ENCODE data around the gene ATP8A2. TPM values are rescaled to one million over a fixed set of nuclear protein-coding genes. Genes with fewer than 3 reads are reported as not detected.
A peak's percentile ranks its signal among the peaks of the same experiment; 100 is the strongest.
"Not testable (repeated sequence)": the region's sequence is repeated elsewhere in the genome, so short reads cannot be mapped to it uniquely, and the experiment has no call there.

ATP8A2 gene
- total and polyA plus RNA-seq, 2 donors = 1.1 to 1.5 TPM

GRCh38 chr13:25352806-25353205 is 19.0 kb upstream of the ATP8A2 start:
- peaks cover 0 to 2% of the 10 kb centered on the region in 2 donors for H3K27me3 ChIP-seq (ENCODE audit: control insufficient read depth in 2 of 2, insufficient read depth in 1 of 2, low read length in 1 of 2)
- no peak for DNase-seq (ENCODE audit: low read depth in 6 of 9, low spot score in 9 of 9)
- no peaks in the 10 kb centered on the region for H3K36me3 ChIP-seq (ENCODE audit: control insufficient read depth in 2 of 2, insufficient read depth in 2 of 2, low read length in 1 of 2)
- H3K27ac ChIP-seq (ENCODE audit: low read depth in 1 of 2, low read length in 1 of 2) = no peak overlapping the region
- H3K9me3 ChIP-seq (ENCODE audit: control insufficient read depth in 2 of 2, insufficient read depth in 1 of 2, low read length in 1 of 2) = no peaks in the 10 kb centered on the region
- H3K4me3 ChIP-seq (ENCODE audit: low read length in 2 of 2) = no peak overlapping the region
- no peaks in the 10 kb centered on the region for H3K4me1 ChIP-seq (ENCODE audit: control insufficient read depth in 2 of 2, insufficient read depth in 2 of 2, low read length in 2 of 2)
- WGBS = 93% methylated on average over 4 of the region's 4 CpGs

DNA sequence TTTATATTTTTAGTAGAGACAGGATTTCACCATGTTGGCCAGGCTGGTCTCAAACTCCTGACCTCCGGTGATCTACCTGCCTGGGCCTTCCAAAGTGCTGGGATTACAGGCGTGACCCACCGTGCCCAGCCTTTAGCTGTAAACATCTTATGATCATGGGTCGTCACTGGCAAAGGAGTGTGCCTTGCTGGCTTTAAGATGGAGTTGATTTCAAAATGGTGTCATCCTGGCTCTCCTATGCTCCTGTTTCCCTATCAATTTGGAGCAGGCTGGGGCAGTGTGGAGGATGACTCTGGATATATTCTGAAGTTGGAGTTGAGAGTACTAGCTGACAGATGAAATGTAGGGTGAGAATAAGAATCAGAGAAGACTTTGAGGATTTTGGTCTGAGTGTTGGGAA is 18.4 kb upstream of the ATP8A2 start:
- Histone ChIP-seq H3K27ac (ENCODE audit: low read depth in 1 of 2, low read length in 1 of 2) (no peak overlapping the region), H3K4me1 (ENCODE audit: control insufficient read depth in 2 of 2, insufficient read depth in 2 of 2, low read length in 2 of 2) (no peaks in the 10 kb centered on the region), H3K36me3 (ENCODE audit: control insufficient read depth in 2 of 2, insufficient read depth in 2 of 2, low read length in 1 of 2) (no peaks in the 10 kb centered on the region), H3K9me3 (ENCODE audit: control insufficient read depth in 2 of 2, insufficient read depth in 1 of 2, low read length in 1 of 2) (no peaks in the 10 kb centered on the region), H3K4me3 (ENCODE audit: low read length in 2 of 2) (no peak overlapping the region), H3K27me3 (ENCODE audit: control insufficient read depth in 2 of 2, insufficient read depth in 1 of 2, low read length in 1 of 2) (peaks cover 0 to 2% of the 10 kb centered on the region in 2 donors)
- 96% methylated on average over 4 of the region's 4 CpGs for WGBS
- DNase-seq (ENCODE audit: low read depth in 6 of 9, low spot score in 9 of 9) = no peak

DNA sequence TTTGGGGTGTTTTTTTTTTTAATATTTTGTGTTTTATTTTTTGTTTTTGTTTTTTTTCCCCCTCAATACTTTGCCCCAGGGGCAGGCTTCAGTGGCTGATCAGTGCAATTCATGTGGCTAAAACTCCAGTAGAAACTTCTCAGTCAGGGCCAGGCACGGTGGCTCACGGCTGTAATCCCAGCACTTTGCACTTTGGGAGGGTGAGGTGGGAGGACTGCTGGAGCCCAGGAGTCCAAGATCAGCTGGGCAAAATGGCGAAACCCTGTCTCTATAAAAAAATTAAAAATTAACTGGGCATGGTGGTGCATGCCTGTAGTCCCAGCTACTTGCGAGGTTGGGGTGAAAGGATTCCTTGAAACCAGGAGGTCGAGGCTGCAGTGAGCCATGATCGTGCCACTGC is 17.4 kb upstream of the ATP8A2 start:
- peaks cover 0 to 2% of the 10 kb centered on the region in 2 donors for H3K27me3 ChIP-seq (ENCODE audit: control insufficient read depth in 2 of 2, insufficient read depth in 1 of 2, low read length in 1 of 2)
- WGBS = 95% methylated on average over 6 of the region's 6 CpGs
- DNase-seq (ENCODE audit: low read depth in 6 of 9, low spot score in 9 of 9) = no peak
- no peak overlapping the region for H3K27ac ChIP-seq (ENCODE audit: low read depth in 1 of 2, low read length in 1 of 2)
- H3K4me3 ChIP-seq (ENCODE audit: low read length in 2 of 2) = no peak overlapping the region
- H3K4me1 ChIP-seq (ENCODE audit: control insufficient read depth in 2 of 2, insufficient read depth in 2 of 2, low read length in 2 of 2) = no peaks in the 10 kb centered on the region
- H3K36me3 ChIP-seq (ENCODE audit: control insufficient read depth in 2 of 2, insufficient read depth in 2 of 2, low read length in 1 of 2) = no peaks in the 10 kb centered on the region
- H3K9me3 ChIP-seq (ENCODE audit: control insufficient read depth in 2 of 2, insufficient read depth in 1 of 2, low read length in 1 of 2) = no peaks in the 10 kb centered on the region

DNA sequence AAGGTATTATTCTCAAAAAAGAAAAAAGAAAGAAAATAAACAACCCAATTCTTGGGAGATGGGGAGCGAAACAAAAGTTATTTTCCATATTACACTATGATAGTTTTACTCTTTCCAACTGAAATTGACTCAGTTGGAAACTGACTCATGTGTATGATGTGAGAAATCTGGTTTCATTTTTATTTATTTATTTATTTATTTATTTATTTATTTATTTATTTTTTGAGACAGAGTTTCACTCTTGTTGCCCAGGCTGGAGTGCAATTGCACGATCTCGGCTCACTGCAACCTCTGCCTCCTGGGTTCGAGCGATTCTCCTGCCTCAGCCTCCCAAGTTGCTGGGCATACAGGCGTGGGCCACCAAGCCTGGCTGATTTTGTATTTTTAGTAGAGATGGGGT is 11.3 kb upstream of the ATP8A2 start:
- not testable (repeated sequence) for DNase-seq (ENCODE audit: low read depth in 6 of 9, low spot score in 9 of 9); H3K27ac ChIP-seq (ENCODE audit: low read depth in 1 of 2, low read length in 1 of 2); H3K4me1 ChIP-seq (ENCODE audit: control insufficient read depth in 2 of 2, insufficient read depth in 2 of 2, low read length in 2 of 2); H3K36me3 ChIP-seq (ENCODE audit: control insufficient read depth in 2 of 2, insufficient read depth in 2 of 2, low read length in 1 of 2); H3K9me3 ChIP-seq (ENCODE audit: control insufficient read depth in 2 of 2, insufficient read depth in 1 of 2, low read length in 1 of 2); H3K27me3 ChIP-seq (ENCODE audit: control insufficient read depth in 2 of 2, insufficient read depth in 1 of 2, low read length in 1 of 2); H3K4me3 ChIP-seq (ENCODE audit: low read length in 2 of 2)
- WGBS = 95% methylated on average over 6 of the region's 6 CpGs

DNA sequence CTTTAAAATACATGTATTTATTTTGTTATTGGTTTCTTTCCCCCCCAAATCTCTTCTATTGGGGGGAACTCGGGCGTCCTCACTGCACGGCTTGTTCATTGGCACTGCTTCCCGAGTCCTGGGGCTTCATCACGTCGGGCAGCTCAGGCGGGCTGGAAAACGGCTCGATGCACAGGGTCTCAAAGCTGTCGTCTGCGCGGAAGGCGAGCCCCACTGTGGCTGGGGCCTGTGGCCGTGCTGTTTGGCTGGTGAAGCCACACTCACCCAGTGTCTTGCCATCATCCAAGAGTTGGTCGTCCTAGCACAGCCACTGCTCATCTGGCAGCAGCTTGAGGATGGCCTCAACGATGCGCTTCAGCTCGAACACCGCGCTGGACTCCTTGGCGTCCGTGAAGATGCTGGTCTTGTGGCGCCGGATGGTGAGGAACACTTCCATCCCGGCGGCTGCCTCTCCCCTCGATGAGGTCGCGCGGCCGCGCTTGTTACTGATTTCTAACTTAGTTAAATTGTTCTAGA is 6.0 kb upstream of the ATP8A2 start:
- DNase-seq (ENCODE audit: low read depth in 6 of 9, low spot score in 9 of 9) = no peak
- H3K4me3 ChIP-seq (ENCODE audit: low read length in 2 of 2) = no peak overlapping the region
- H3K27me3 ChIP-seq (ENCODE audit: control insufficient read depth in 2 of 2, insufficient read depth in 1 of 2, low read length in 1 of 2) = peaks cover 8 to 27% of the 10 kb centered on the region in 2 donors
- H3K4me1 ChIP-seq (ENCODE audit: control insufficient read depth in 2 of 2, insufficient read depth in 2 of 2, low read length in 2 of 2) = no peaks in the 10 kb centered on the region
- H3K27ac ChIP-seq (ENCODE audit: low read depth in 1 of 2, low read length in 1 of 2) = no peak overlapping the region
- no peaks in the 10 kb centered on the region for H3K9me3 ChIP-seq (ENCODE audit: control insufficient read depth in 2 of 2, insufficient read depth in 1 of 2, low read length in 1 of 2)
- no peaks in the 10 kb centered on the region for H3K36me3 ChIP-seq (ENCODE audit: control insufficient read depth in 2 of 2, insufficient read depth in 2 of 2, low read length in 1 of 2)
- WGBS = 95% methylated on average over 32 of the region's 32 CpGs

DNA sequence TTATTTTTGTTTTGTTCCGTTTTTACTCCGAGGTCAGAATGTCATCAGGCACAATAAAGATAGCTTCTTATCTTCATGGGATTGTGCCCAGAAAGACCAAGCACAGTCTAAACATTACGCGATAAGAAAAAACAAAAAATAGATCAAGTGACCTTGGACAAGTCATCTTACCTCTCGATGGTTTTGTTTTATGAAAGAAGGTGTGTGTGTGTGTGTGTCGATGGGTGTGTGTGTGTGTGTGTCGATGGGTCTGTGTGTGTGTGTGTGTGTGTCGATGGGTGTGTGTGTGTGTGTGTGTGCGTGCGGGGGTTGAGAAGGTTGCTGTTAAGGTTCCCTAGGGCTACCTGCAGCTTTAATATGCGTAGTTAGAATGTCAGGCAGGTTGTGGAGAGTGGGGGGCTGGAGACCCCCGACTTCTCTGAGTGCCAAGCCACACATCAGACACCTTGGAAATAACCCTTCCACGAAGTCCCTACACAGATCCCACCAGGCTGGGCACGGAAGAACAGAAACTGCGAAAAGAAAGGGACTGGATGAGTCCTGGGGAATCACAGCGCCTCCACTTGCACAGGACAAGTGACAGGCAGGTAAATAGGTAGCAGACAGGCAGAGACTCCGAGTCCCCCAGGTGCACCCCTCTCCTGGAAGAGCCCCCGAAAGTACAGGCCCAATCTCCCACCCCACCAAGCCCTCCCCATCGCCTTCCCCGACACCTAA is 458 bp upstream of the ATP8A2 start:
- H3K4me3 ChIP-seq (ENCODE audit: low read length in 2 of 2) = no peak overlapping the region
- no peaks in the 10 kb centered on the region for H3K4me1 ChIP-seq (ENCODE audit: control insufficient read depth in 2 of 2, insufficient read depth in 2 of 2, low read length in 2 of 2)
- no peak for DNase-seq (ENCODE audit: low read depth in 6 of 9, low spot score in 9 of 9)
- peaks cover 48 to 69% of the 10 kb centered on the region in 2 donors for H3K27me3 ChIP-seq (ENCODE audit: control insufficient read depth in 2 of 2, insufficient read depth in 1 of 2, low read length in 1 of 2)
- H3K9me3 ChIP-seq (ENCODE audit: control insufficient read depth in 2 of 2, insufficient read depth in 1 of 2, low read length in 1 of 2) = no peaks in the 10 kb centered on the region
- no peaks in the 10 kb centered on the region for H3K36me3 ChIP-seq (ENCODE audit: control insufficient read depth in 2 of 2, insufficient read depth in 2 of 2, low read length in 1 of 2)
- WGBS = 53% methylated on average over 20 of the region's 20 CpGs
- no peak overlapping the region for H3K27ac ChIP-seq (ENCODE audit: low read depth in 1 of 2, low read length in 1 of 2)

DNA sequence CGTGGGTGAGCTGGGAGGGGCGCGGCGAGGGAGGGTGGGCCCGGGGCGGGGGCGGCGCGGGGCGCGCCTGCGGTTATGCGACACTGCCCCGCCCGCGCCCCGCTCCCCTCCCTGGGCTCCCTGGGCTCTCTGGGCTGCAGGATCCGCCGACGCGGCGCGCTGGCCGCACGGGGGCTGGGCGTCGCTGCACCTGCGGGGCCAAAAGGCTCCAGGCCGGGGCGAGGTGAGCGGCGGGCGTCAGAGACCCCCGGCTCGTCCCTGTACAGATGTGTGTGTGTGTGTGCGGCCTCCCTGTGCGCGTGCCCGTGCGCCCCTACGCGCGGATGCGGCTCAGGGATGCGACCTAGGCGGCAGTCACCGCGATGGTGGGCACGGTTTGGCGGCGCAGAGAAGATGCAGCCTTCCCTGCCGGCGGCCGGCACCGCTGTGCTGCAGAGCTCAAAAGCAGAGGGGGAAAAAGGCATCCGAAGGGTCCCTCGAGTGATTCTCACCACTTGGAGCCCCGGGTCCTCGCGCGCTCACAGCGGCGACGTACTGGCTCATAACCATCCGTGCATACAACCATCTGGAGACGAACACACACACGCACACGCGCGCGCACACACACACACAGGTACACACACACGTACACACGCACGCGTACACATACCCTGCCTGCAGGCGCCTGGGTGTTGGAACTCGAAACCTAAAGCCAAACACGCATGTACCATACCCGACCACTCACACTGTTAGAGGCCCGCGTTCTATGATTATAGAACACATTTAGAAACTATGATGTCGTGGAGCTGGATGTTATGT is 709 bp downstream of the ATP8A2 start:
- Histone ChIP-seq H3K4me3 (ENCODE audit: low read length in 2 of 2) (peak overlapping the region in 1 of 2 donors; percentile 23), H3K4me1 (ENCODE audit: control insufficient read depth in 2 of 2, insufficient read depth in 2 of 2, low read length in 2 of 2) (no peaks in the 10 kb centered on the region), H3K9me3 (ENCODE audit: control insufficient read depth in 2 of 2, insufficient read depth in 1 of 2, low read length in 1 of 2) (no peaks in the 10 kb centered on the region), H3K36me3 (ENCODE audit: control insufficient read depth in 2 of 2, insufficient read depth in 2 of 2, low read length in 1 of 2) (no peaks in the 10 kb centered on the region), H3K27ac (ENCODE audit: low read depth in 1 of 2, low read length in 1 of 2) (no peak overlapping the region), H3K27me3 (ENCODE audit: control insufficient read depth in 2 of 2, insufficient read depth in 1 of 2, low read length in 1 of 2) (peaks cover 48 to 68% of the 10 kb centered on the region in 2 donors)
- WGBS = 15% methylated on average over 82 of the region's 82 CpGs
- peak in 1 of 9 donors; percentile 4 for DNase-seq (ENCODE audit: low read depth in 6 of 9, low spot score in 9 of 9)

DNA sequence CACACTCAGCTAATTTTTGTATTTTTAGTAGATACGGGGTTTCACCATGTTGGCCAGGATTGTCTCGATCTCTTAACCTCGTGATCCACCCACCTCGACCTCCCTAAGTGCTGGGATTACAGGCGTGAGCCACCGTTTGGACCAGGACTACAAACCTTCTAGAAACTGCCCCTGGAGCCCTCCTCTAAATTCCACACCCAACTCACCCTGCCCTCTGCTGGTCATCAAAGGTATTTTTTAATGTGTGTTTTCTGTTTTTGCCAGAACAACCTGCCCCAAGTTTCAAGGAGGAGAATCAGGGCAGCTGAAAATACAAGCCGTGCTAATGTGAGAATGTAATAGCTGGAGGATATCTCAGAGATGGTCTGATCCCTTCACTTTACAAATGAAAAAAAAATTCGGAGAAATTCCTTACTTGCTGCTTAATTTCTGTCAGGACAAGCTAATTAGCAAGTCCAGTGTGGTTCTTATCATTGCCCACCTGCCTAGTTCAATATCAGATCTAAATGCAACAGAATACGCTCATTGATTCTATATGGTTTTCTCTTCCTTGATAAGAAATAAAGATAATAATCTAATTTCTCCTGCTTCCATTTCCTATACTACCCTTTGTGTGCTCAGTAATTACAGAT is 4.1 kb downstream of the ATP8A2 start:
- peaks cover 39 to 46% of the 10 kb centered on the region in 2 donors for H3K27me3 ChIP-seq (ENCODE audit: control insufficient read depth in 2 of 2, insufficient read depth in 1 of 2, low read length in 1 of 2)
- no peak overlapping the region for H3K4me3 ChIP-seq (ENCODE audit: low read length in 2 of 2)
- no peaks in the 10 kb centered on the region for H3K9me3 ChIP-seq (ENCODE audit: control insufficient read depth in 2 of 2, insufficient read depth in 1 of 2, low read length in 1 of 2)
- H3K36me3 ChIP-seq (ENCODE audit: control insufficient read depth in 2 of 2, insufficient read depth in 2 of 2, low read length in 1 of 2) = no peaks in the 10 kb centered on the region
- 43% methylated on average over 9 of the region's 9 CpGs for WGBS
- H3K27ac ChIP-seq (ENCODE audit: low read depth in 1 of 2, low read length in 1 of 2) = no peak overlapping the region
- DNase-seq (ENCODE audit: low read depth in 6 of 9, low spot score in 9 of 9) = peak in 5 of 9 donors; percentile 24 to 48 (median 27)
- no peaks in the 10 kb centered on the region for H3K4me1 ChIP-seq (ENCODE audit: control insufficient read depth in 2 of 2, insufficient read depth in 2 of 2, low read length in 2 of 2)
